AG04450 (cell line): ENCODE results near the gene ZSWIM5. TPM values are rescaled to one million over a fixed set of nuclear protein-coding genes. Genes with fewer than 3 reads are reported as not detected.

Experiments used
- CTCF ChIA-PET: fragments of 300-600, 350-600 bp; formaldehyde crosslinking; extraction: SDS; loops from one replicate; lab custom pipeline; 2022; ENCODE audit warnings: antibody characterized with exemption, inconsistent platforms; lab: Charles Lee
- POLR2A ChIA-PET: fragments of 350-600 bp; formaldehyde crosslinking; extraction: SDS; loops from one replicate; lab custom pipeline; 2021; ENCODE audit warnings: antibody characterized with exemption, inconsistent platforms; lab: Yijun Ruan, JAX
- DNase-seq: peaks from one replicate; pipeline ENCODE4 v3.0.0-alpha.2; 2011; ENCODE audit warnings: low read depth, low spot score
- H3K27ac ChIP-seq: one replicate; pipeline ENCODE4 v1.5.1; 2012; ENCODE audit warnings: low read depth, low read length, control low read depth
- H3K27me3 ChIP-seq: one replicate; pipeline ENCODE4 v1.6.0; 2012; ENCODE audit warnings: low read length; ENCODE audit not compliant: control insufficient read depth, insufficient read depth
- H3K4me3 ChIP-seq: 2 replicates; pipeline ENCODE4 v1.5.1; 2011; ENCODE audit warnings: mild to moderate bottlenecking, low read depth, low read length, control low read depth
- H3K9me3 ChIP-seq: 2 replicates; pipeline ENCODE4 v1.5.1; 2012; ENCODE audit warnings: low read length; ENCODE audit not compliant: control insufficient read depth, insufficient read depth
- polyA plus RNA-seq: library from polyadenylated mRNA; depleted of rRNA; stranded (reverse); fragments of >200 nt; gene quantifications from 2 replicates; pipeline ENCODE4 v1.2.3, GENCODE V29; 2011
- TF ChIP-seq, protein P1 (sequence below): IDR thresholded peaks from 2 replicates; pipeline ENCODE4 v1.5.1; 2011; ENCODE audit warnings: low read depth, low read length, control low read depth, inconsistent platforms

ZSWIM5 gene
- polyA plus RNA-seq, 1 experiment: 0.06 TPM

DNA sequence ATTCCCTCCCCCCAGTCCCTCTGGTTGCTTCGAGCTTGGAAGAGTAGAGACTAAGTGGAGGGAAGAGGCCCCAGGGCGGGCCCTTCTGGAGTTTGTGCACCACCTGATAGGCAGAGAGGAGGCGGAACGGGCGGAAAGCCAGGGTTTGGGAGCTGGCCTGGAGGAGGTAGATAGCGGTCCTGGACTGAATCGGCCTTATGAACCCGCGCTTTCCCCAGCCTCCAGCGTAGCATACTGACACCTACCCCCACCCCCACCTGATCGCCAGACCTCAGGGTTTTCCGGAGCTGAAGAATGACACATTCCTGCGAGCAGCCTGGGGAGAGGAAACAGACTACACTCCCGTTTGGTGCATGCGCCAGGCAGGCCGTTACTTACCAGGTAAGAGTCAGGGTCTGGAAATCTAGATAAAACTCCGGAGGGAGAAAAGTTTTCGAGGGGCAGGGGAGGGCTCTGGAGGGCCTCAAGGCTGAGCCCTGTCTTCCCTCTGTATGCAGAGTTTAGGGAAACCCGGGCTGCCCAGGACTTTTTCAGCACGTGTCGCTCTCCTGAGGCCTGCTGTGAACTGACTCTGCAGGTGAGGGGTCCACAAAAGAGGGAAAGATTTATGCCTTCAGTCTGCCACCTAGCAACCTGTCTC is 193.6 kb downstream of the ZSWIM5 start:
- Histone ChIP-seq H3K27ac (peak overlapping the region; percentile 82), H3K4me3 (peak overlapping the region; percentile 79), H3K27me3 (no peaks in the 10 kb centered on the region), H3K9me3 (no peaks in the 10 kb centered on the region; the same call in 1 of the 2 replicates)
- TF ChIP-seq, protein P1, sequence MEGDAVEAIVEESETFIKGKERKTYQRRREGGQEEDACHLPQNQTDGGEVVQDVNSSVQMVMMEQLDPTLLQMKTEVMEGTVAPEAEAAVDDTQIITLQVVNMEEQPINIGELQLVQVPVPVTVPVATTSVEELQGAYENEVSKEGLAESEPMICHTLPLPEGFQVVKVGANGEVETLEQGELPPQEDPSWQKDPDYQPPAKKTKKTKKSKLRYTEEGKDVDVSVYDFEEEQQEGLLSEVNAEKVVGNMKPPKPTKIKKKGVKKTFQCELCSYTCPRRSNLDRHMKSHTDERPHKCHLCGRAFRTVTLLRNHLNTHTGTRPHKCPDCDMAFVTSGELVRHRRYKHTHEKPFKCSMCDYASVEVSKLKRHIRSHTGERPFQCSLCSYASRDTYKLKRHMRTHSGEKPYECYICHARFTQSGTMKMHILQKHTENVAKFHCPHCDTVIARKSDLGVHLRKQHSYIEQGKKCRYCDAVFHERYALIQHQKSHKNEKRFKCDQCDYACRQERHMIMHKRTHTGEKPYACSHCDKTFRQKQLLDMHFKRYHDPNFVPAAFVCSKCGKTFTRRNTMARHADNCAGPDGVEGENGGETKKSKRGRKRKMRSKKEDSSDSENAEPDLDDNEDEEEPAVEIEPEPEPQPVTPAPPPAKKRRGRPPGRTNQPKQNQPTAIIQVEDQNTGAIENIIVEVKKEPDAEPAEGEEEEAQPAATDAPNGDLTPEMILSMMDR: no peak
- peak; percentile 21 for DNase-seq
- CTCF ChIA-PET: interaction anchor here (0.7 to 11.4 kb wide), 10 partner anchors 8 to 480 kb away, joined by 3 to 616 read pairs (median 22); partner anchors contain the start of genes MUTYH, TESK2 and TOE1
- POLR2A ChIA-PET: interaction anchor here (0.6 to 3.5 kb wide), 13 partner anchors 26 to 871 kb away, joined by 3 to 38 read pairs (median 4); partner anchors contain the start of genes EIF2B3, KLF18, MMACHC and MUTYH

DNA sequence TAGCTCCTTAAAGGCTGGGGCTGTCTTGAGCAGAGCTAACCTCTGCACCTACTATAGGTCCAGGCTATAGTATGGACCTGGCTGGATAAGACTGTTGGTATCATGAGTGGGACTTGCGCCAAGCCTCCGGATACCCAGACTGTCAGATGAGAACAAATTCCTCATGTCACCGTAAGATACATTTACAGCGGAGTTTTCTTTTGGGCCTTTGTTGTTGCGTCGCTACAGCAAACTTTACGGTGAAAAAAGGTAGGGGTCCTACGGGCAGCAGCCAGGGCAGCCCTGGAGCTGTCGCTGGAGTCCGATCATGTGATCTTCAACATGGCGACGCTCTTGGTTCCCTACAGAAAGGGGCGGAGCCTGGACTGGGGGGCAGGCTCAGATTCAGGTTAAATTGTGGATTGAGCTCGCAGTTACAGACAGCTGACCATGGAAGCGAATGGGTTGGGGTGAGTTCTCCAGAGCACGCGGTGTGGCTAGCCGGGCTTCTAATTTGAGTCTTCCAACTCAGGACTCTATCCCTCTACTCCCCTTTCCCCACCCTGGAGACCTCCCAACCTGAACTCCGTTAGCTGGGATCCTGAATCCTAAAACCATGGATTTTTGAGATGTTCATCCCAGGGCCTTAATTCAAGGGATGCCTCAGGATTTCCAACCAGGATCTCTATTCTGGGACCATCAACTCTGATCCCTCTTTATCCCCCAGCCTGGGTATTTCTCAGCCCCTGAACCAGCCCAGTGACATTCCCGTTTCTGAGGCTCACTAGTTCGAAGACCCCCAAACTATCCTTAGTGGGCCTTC is 194.4 kb downstream of the ZSWIM5 start, which contains the start of gene UROD:
Gene UROD, plus strand, starts transcription at position 418 of the 802 bp plus-strand sequence. Its CDS starts 12 bp downstream, at position 430.
- Histone ChIP-seq H3K27me3 (no peaks in the 10 kb centered on the region), H3K9me3 (no peaks in the 10 kb centered on the region; the same call in 1 of the 2 replicates), H3K27ac (peak within 1 kb of the TSS; percentile 82), H3K4me3 (peak within 1 kb of the TSS; percentile 92)
- TF ChIP-seq, protein P1: no peak
- ChIA-PET POLR2A (interaction anchor here (0.9 to 3.5 kb wide), 14 partner anchors 26 to 509 kb away, joined by 3 to 38 read pairs (median 5); partner anchors contain the start of genes EIF2B3, MUTYH, PTCH2 and RNU5D-1), CTCF (interaction anchor here (0.7 to 11.4 kb wide), 13 partner anchors 9 to 481 kb away, joined by 3 to 616 read pairs (median 5); partner anchors contain the start of genes EIF2B3, RNU5D-1 and TESK2)
- peak; percentile 92 for DNase-seq

DNA sequence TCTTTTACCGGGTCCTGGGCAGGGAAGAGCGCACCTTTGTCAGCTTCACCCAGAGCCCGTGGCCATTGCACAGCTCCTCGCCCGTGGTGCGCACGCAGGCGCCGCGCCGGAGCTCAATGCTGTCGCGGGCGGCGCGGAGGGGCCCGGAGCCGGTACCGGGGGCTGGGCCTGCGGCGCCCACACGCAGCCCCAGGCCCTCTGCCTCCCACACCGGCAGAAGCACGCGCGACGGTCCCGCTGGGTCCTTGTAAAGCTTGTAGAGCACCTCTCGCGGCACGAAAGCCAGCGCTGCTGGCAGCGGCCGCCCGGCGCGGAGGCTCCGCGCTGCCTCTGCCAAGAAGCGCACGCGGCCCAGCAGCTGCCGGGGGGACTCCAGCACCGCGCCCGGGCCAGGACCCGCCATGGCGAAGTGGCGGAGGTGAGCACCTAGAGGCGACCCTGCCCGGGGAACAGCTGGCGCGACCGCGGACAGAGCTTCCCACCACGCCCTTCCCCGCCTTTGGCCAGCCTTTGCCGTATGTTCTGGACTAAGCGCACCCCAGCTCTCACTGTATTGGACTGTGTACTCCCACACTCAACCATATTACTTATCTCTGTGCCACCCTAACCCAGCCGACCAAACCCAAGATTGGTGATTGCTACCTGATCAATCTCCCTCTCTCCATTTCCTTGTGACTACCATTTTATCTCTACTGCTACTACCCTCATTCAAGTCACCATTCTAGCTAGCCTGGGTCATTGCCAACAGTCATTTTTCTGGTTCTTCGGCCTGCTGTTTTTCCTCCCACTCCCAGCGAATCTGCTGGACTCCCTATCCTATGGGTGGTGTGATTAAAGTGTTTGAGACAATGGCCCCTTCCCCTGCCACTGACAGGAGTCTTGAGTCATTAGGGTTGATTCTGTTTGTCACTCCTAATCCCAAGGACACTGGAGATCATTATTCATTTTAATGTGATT is 195.3 kb downstream of the ZSWIM5 start, which contains the start of gene HECTD3:
Gene HECTD3, minus strand, starts transcription at position 470 of the 957 bp plus-strand sequence. Its CDS starts 67 bp downstream, at position 403.
- ChIA-PET POLR2A (interaction anchor here (0.5 to 3.5 kb wide), 27 partner anchors 12 to 927 kb away, joined by 3 to 38 read pairs (median 4); partner anchors contain the start of genes BTBD19, EIF2B3, MUTYH and PLK3), CTCF (interaction anchor here (0.6 to 11.4 kb wide), 13 partner anchors 10 to 482 kb away, joined by 3 to 616 read pairs (median 4); partner anchors contain the start of genes EIF2B3, RNU5D-1 and TESK2)
- Histone ChIP-seq H3K4me3 (peak within 1 kb of the TSS; percentile 92), H3K27me3 (no peaks in the 10 kb centered on the region), H3K9me3 (no peaks in the 10 kb centered on the region; the same call in 1 of the 2 replicates), H3K27ac (peak within 1 kb of the TSS; percentile 82)
- peak; percentile 10 for DNase-seq
- TF ChIP-seq, protein P1: no peak
